Astrocyte (in vitro differentiated cells and primary cell): Measurements from ENCODE around the gene ERBIN.

ENCODE experiments used
- EZH2 ChIP-seq: IDR thresholded peaks from 2 replicates; pipeline ENCODE4 v1.6.1; 2012; ENCODE audit warnings: mild to moderate bottlenecking, low read length, inconsistent platforms; ENCODE audit not compliant: insufficient read depth
- TF ChIP-seq, protein P1 (sequence below): IDR thresholded peaks from 2 replicates; pipeline ENCODE4 v1.5.1; 2011; ENCODE audit warnings: low read depth, mild to moderate bottlenecking, inconsistent platforms, low read length, moderate library complexity; ENCODE audit not compliant: insufficient read depth

DNA sequence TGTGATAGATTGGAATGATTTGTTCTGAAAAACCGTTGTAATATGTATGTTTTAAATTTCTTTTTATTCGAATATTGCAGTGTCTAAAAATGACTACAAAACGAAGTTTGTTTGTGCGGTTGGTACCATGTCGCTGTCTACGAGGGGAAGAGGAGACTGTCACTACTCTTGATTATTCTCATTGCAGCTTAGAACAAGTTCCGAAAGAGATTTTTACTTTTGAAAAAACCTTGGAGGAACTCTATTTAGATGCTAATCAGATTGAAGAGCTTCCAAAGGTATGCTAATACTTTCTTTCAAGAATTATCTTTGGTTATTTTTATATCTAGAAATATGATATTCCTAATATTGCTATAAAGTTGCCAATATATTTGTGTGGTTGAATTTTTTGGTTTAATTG lies 66.3 kb downstream of the ERBIN start:
- TF ChIP-seq, protein P1, sequence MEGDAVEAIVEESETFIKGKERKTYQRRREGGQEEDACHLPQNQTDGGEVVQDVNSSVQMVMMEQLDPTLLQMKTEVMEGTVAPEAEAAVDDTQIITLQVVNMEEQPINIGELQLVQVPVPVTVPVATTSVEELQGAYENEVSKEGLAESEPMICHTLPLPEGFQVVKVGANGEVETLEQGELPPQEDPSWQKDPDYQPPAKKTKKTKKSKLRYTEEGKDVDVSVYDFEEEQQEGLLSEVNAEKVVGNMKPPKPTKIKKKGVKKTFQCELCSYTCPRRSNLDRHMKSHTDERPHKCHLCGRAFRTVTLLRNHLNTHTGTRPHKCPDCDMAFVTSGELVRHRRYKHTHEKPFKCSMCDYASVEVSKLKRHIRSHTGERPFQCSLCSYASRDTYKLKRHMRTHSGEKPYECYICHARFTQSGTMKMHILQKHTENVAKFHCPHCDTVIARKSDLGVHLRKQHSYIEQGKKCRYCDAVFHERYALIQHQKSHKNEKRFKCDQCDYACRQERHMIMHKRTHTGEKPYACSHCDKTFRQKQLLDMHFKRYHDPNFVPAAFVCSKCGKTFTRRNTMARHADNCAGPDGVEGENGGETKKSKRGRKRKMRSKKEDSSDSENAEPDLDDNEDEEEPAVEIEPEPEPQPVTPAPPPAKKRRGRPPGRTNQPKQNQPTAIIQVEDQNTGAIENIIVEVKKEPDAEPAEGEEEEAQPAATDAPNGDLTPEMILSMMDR: no peak
- TF ChIP-seq EZH2: no peak
